Neutrophil (primary cell): ENCODE measurements around the gene OR10AD1.

Experiments used
- H3K27ac ChIP-seq: fragments of 200-600 bp; sonication (generic); 2 replicates; pipeline ENCODE4 v1.5.1; 2016; ENCODE audit warnings: mild to moderate bottlenecking, moderate library complexity
- H3K27me3 ChIP-seq: fragments of 200-600 bp; sonication (generic); 2 replicates; pipeline ENCODE4 v1.6.0; 2016; ENCODE audit warnings: mild to moderate bottlenecking
- H3K36me3 ChIP-seq: fragments of 200-600 bp; sonication (generic); 2 replicates; pipeline ENCODE4 v1.5.1; 2017
- H3K4me1 ChIP-seq, 2 experiments: fragments of 200-600 bp in 1 of 2; sonication (generic) in 1 of 2; 1 replicate in 1 of 2; 2 replicates in 1 of 2; pipeline versions ENCODE4 v1.5.1 to v1.6.1; 2013 to 2016; ENCODE audit warnings: low read depth in 1 of 2, low read length in 1 of 2, mild to moderate bottlenecking in 1 of 2, moderate library complexity in 1 of 2; ENCODE audit not compliant: control insufficient read depth in 1 of 2, insufficient read depth in 1 of 2
- H3K4me3 ChIP-seq, 2 experiments: fragments of 200-600 bp in 1 of 2; sonication (generic) in 1 of 2; 1 replicate in 1 of 2; 2 replicates in 1 of 2; pipeline ENCODE4 v1.5.1; 2013 to 2016; ENCODE audit warnings: low read depth in 1 of 2, low read length in 1 of 2, mild to moderate bottlenecking in 1 of 2, moderate library complexity in 1 of 2
- H3K9me3 ChIP-seq: fragments of 200-600 bp; sonication (generic); 2 replicates; pipeline ENCODE4 v1.5.1; 2016
- CTCF ChIP-seq: fragments of 200-600 bp; sonication (generic); IDR thresholded peaks from 2 replicates; pipeline ENCODE4 v1.5.1; 2016; ENCODE audit warnings: antibody characterized with exemption

OR10AD1 gene

GRCh38 chr12:48201516-48201915 is 1.6 kb downstream of the OR10AD1 start:
- Histone ChIP-seq H3K27ac (no peak overlapping the region), H3K4me3 (no peak overlapping the region), H3K4me1 (peaks cover 30% of the 10 kb centered on the region in 2 experiments), H3K27me3 (peaks cover 3% of the 10 kb centered on the region), H3K9me3 (peaks cover 7% of the 10 kb centered on the region), H3K36me3 (no peaks in the 10 kb centered on the region)
- TF ChIP-seq CTCF: no peak

- Histone ChIP-seq H3K4me1 (peaks cover 30% of the 10 kb centered on the region in 2 experiments), H3K36me3 (no peaks in the 10 kb centered on the region), H3K9me3 (peaks cover 3% of the 10 kb centered on the region), H3K27me3 (peaks cover 5% of the 10 kb centered on the region), H3K4me3 (no peak overlapping the region), H3K27ac (no peak overlapping the region)
- no peak for TF ChIP-seq CTCF
Measured at GRCh38 chr12:48201091-48201490, 2.0 kb downstream of the OR10AD1 start.

GRCh38 chr12:48199774-48200221 is 3.3 kb downstream of the OR10AD1 start:
- peaks cover 30% of the 10 kb centered on the region in 2 experiments for H3K4me1 ChIP-seq
- no peak for TF ChIP-seq CTCF
- H3K4me3 ChIP-seq: no peak overlapping the region
- H3K9me3 ChIP-seq: peaks cover 3% of the 10 kb centered on the region
- no peaks in the 10 kb centered on the region for H3K36me3 ChIP-seq
- H3K27ac ChIP-seq: no peak overlapping the region
- peaks cover 18% of the 10 kb centered on the region for H3K27me3 ChIP-seq

GRCh38 chr12:48198985-48199384 is 4.1 kb downstream of the OR10AD1 start:
- Histone ChIP-seq H3K4me1 (peaks cover 30% of the 10 kb centered on the region in 2 experiments), H3K27ac (peak overlapping the region; percentile 87), H3K4me3 (peak overlapping the region; percentile 75 to 78), H3K9me3 (peaks cover 3% of the 10 kb centered on the region), H3K27me3 (peaks cover 26% of the 10 kb centered on the region), H3K36me3 (no peaks in the 10 kb centered on the region)
- TF ChIP-seq CTCF: no peak

GRCh38 chr12:48198672-48198971 is 4.5 kb downstream of the OR10AD1 start:
- TF ChIP-seq CTCF: no peak
- Histone ChIP-seq H3K27ac (peak overlapping the region; percentile 87), H3K36me3 (no peaks in the 10 kb centered on the region), H3K27me3 (peaks cover 30% of the 10 kb centered on the region), H3K9me3 (no peaks in the 10 kb centered on the region), H3K4me3 (peak overlapping the region; percentile 75 to 78), H3K4me1 (peaks cover 30% of the 10 kb centered on the region in 2 experiments)
